ENCODE data around the gene DPRX.

The DPRX gene

GRCh38 chr19:53642381-53643099, 10.7 kb downstream of the DPRX start:
- H3K4me3 ChIP-seq (ENCODE audit: control insufficient read depth, low read depth, low read length), result no peak overlapping the region
- no peak for TF ChIP-seq CTCF (conservative IDR thresholded peaks at IDR 0.05; ENCODE audit: control insufficient read depth, insufficient read depth, low read depth, low read length)
- no peak for DNase-seq (ENCODE audit: low read depth)

- TF ChIP-seq CTCF (conservative IDR thresholded peaks at IDR 0.05; ENCODE audit: control insufficient read depth, insufficient read depth, low read depth, low read length), result no peak
- no peak for DNase-seq (ENCODE audit: low read depth)
- H3K4me3 ChIP-seq (ENCODE audit: control insufficient read depth, low read depth, low read length), result no peak overlapping the region
These were observed 12.4 kb downstream of the DPRX start for GRCh38 chr19:53644061-53644816.

GRCh38 chr19:53646144-53646543, 14.3 kb downstream of the DPRX start:
- no peak overlapping the region for H3K4me3 ChIP-seq (ENCODE audit: control insufficient read depth, low read depth, low read length)
- TF ChIP-seq CTCF (conservative IDR thresholded peaks at IDR 0.05; ENCODE audit: control insufficient read depth, insufficient read depth, low read depth, low read length), result no peak
- DNase-seq (ENCODE audit: low read depth), result no peak

- no peak overlapping the region for H3K4me3 ChIP-seq (ENCODE audit: control insufficient read depth, low read depth, low read length)
- DNase-seq (ENCODE audit: low read depth), result no peak
- no peak for TF ChIP-seq CTCF (conservative IDR thresholded peaks at IDR 0.05; ENCODE audit: control insufficient read depth, insufficient read depth, low read depth, low read length)
These were observed 15.6 kb downstream of the DPRX start for GRCh38 chr19:53647350-53647749.

DNA sequence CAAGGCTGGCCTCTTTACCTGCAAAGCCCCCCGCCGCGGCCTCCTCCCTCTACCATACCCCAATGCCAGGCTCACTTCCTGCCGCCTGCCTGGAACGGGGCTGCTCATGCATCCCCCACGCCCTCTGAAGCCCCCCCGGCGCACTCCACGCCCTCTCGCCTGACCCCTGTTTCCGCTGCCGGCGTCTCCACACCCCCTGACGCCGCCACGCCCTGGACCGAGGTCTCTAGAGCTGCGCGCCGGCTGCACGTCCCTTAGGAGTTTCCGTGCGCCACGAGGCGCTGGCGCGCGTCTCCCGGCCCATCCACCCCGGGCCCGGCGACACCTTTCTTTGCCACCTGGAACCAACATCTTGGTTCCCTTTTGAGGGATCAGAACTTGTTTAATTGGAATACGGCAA, 16.0 kb downstream of the DPRX start:
- DNase-seq (ENCODE audit: low read depth), result no peak
- no peak for TF ChIP-seq CTCF (conservative IDR thresholded peaks at IDR 0.05; ENCODE audit: control insufficient read depth, insufficient read depth, low read depth, low read length)
- no peak overlapping the region for H3K4me3 ChIP-seq (ENCODE audit: control insufficient read depth, low read depth, low read length)

DNA sequence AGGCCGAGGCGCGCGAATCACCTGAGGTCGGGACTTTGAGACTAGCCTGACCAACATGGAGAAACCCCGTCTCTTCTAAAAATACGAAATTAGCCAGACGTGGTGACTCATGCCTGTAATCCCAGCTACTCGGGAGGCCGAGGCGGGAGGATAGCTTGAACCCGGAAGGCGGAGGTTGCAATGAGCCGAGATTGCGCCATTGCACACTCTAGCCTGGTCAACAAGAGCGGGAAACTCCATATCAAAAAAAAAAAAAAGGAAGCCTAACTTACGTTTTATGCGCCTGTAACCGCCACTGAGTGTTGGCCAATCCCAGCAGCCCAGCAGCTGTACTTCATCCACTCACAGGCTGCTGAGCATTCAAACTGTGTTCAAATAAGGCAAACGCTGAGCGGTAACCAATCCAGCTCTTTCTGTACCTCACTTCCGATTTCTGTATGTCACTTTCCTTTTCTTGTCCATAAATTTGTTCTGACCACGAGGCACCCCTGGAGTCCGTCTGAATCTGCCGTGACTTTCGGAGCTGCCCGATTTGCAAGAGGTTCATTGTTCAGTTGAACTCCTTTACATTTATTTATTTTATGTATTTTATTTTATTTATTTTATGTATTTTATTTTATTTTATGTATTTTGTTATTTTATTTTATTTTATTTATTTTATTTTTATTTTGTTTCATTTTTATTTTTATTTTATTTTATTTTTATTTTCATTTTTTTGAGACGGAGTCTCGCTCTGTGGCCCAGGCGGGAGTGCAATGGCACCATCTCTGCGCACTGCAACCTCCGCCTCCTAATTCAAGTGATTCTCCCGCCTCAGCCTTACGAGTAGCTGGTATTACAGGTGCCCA, 18.2 kb downstream of the DPRX start:
- H3K4me3 ChIP-seq (ENCODE audit: control insufficient read depth, low read depth, low read length), result no peak overlapping the region
- no peak for TF ChIP-seq CTCF (conservative IDR thresholded peaks at IDR 0.05; ENCODE audit: control insufficient read depth, insufficient read depth, low read depth, low read length)
- no peak for DNase-seq (ENCODE audit: low read depth)
